ENCODE data around the gene TRAF7.

The TRAF7 gene

GRCh38 chr16:2147981-2148671 lies 7.5 kb upstream of the TRAF7 start, which contains the start of gene RAB26:
Gene RAB26 (plus strand): TSS chr16:2148625. CDS start chr16:2148784, 159 bp downstream.
- peak; percentile 81 for DNase-seq (ENCODE audit: low spot score)

GRCh38 chr16:2148714-2149629 lies 6.6 kb upstream of the TRAF7 start:
- DNase-seq (ENCODE audit: low spot score) = peak; percentile 37

GRCh38 chr16:2149630-2150417 lies 5.8 kb upstream of the TRAF7 start:
- DNase-seq (ENCODE audit: low spot score) = no peak

DNA sequence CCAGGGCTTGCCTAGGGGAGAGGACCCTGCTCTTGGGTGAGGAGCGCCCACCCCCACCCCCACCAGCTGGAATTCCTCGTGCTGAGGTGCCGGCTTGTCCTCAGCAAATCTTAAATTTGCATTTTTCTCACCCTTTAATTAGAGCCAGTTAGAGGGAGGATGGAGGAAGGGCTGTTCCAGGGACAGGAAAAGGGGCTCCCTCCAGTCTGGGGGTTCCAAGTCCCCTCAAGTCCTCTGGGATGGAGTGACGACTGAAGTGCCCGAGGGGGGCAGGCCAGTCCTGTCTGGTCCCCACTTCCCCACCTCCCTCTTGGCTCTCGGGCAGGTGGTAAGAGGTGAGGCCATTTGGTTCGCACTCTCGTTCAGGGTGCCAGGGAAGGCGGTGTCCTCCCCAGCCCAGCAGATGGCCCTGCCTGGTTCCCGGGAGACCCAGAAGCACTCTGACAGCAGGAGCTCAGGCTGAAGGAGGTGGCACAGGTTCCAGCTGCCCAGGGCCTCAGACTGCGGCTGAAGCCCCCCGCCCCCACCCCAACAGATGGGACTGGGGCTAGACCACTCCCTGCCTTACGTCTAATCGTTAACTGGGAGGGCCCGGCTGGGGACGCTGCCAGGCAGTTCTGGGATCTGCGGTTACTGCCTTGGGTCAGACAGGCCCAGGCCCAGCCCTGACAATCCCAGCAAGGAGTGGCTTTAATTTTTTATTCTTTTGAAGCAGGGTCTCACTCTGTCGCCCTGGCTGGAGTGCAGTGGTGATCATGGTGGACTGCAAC lies 5.0 kb upstream of the TRAF7 start:
- DNase-seq (ENCODE audit: low spot score) = no peak

GRCh38 chr16:2151188-2152091 lies 4.1 kb upstream of the TRAF7 start:
- DNase-seq (ENCODE audit: low spot score) = no peak

DNA sequence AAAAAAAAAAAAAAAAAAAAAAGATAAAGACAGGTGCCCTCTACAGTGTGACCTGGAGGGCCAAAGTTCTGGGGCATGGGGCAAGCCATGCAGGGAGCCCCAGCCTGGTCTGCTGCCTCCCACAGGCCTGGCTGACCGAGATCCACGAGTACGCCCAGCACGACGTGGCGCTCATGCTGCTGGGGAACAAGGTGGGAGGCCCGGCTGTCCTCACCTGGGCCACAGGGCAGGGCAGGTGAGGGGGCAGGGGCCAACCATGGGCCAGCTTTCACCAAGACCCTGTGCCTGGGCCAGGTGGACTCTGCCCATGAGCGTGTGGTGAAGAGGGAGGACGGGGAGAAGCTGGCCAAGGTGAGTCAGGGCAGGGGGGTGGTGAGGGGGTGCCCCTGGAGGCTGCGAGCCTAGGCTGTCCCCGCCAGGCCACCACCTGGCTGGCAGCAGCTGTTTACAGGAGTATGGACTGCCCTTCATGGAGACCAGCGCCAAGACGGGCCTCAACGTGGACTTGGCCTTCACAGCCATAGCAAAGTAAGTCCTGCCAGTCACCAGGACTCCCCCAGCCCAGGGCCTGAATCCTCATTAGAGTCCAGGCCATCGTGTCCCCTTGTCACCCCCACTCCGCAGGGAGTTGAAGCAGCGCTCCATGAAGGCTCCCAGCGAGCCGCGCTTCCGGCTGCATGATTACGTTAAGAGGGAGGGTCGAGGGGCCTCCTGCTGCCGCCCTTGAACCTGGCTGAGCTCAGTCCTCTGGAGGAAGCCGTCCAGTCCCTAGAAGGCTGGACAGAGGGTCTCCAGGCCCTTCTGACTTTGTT lies 2.7 kb upstream of the TRAF7 start:
- DNase-seq (ENCODE audit: low spot score) = no peak

DNA sequence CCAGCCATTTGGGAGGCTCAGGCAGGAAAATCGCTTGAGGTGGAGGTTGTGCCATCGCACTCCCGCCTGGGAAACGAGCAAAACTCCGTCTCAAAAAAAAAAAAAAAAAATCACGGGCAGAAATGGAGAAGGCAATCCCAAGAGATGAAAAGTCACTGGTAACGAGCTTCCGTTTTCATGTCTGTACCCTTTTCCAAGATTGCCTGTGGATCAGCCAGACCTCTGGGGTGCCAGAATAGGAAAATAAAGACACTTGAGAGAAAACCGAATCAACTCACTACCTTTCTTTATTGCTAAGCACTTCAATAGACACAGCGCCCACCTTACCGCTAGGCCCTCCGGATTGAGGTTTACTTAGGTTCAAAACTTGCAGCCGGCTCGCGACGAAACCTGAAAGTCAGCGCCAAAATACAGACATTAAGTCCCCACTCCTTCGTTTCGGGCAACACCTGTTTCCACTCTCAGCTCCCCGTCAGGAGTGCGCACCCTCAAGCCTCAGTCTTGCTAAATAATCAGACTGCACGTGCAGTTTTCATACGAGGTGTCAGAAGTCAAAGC lies 970 bp upstream of the TRAF7 start:
- no peak for DNase-seq (ENCODE audit: low spot score)

GRCh38 chr16:2155977-2156848 lies 631 bp downstream of the TRAF7 start:
- peak; percentile 63 for DNase-seq (ENCODE audit: low spot score)

DNA sequence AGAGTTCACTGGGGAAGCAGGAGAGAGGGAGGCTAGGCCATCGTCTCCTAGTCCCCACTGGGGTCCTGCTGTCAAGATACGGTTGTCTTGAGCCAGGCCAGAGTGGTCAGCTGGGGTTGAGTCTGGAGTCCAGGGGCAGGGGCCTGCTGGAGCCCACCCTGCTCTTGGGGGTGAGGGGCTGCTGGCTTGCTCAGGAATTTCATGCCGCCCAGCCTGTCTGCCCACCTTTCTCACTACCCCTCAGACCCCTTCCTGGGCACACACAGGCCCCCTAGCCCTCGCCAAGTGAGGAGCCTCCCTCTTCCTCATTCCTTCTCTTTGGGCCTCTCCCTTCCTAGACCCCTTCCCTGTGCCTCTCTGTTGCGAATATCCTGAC lies 1.3 kb downstream of the TRAF7 start:
- no peak for DNase-seq (ENCODE audit: low spot score)

- DNase-seq (ENCODE audit: low spot score) = peak; percentile 42
Observed at GRCh38 chr16:2157480-2158261, 2.1 kb downstream of the TRAF7 start.

- DNase-seq (ENCODE audit: low spot score) = no peak
Observed at GRCh38 chr16:2158262-2158638, 2.7 kb downstream of the TRAF7 start.

DNA sequence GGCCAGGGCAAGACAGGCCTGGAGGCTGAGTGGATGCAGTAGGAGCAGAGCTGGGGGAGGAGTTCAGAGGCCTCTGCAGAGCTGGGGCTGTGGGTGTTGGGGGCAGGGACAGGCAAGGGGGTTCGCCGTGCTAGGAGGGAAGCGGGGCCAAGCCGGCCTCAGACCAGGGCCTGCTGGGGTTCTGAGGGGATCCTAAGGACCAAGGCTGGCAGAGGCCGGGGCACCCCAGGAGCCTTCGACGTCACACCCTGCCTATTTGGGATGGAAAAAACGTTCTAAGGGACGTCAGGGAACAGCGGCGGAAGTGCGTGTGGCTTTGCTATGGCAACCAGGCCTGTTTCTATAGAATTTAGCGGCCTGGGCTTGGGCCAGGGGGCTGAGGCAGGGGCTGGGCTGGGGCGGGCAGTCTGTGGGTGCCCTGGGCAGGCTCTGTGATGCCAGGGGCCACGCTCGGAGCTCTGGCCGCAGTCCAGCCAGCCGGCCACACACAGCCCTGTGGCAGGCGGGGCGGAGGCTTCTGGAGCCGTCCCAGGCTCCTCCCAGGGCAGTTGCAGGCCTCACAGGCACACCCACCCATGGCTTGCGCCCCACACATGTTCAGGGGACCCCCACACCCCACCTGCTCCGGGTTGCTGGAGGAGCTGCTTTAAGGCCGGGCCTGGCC lies 3.7 kb downstream of the TRAF7 start:
- DNase-seq (ENCODE audit: low spot score) = peak; percentile 64

DNA sequence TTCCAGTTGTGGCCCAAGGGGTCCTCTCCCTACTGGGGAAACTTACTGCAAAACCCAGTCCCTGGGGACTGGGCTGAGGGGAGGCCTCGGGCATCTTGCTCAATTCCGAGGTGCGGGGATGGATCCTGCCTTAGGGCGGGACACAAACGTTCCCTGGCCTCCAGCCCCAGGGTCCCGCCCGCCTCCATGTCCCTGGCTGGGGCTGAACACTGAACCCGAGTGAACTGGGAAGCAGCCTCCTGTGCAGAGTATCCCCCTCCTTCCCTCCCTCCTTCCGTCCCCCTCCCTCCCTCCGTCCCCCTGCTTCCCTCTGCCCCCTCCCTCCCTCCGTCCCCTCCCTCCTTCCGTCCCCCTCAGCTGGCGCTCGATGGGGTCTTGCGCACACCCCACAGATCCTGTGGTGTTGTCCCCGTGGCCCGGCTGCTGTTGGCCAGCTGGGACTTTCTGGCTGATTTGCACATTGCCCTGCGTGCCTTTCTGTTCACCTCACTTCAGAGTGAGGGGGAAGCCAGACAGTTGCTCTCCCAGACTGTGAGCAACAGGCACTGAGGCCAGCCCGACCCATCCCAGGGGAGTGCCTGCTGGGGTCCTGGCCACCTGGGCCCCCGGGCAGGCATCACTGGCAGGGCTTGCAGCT lies 5.5 kb downstream of the TRAF7 start:
- peak; percentile 85 for DNase-seq (ENCODE audit: low spot score)

DNA sequence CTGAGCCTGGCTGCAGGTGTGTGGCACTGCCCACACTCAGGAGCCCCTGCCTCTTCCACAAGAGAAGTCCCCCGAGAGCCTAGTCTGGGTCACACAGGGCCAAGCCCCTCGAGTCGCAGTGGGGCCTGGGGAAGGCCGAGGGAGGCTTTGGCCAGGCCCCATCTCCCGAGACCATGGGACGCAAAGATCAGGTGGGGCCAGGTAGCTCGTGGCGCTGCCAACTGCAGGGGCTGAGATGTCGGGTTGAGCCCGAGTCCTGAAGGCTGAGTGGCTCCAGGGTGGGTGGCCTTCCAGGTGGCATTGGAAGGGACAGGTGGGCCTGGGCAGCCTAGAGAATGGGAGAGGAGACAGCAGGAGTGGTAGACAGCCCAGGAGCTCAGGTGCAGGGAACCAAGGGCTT lies 6.3 kb downstream of the TRAF7 start:
- no peak for DNase-seq (ENCODE audit: low spot score)

DNA sequence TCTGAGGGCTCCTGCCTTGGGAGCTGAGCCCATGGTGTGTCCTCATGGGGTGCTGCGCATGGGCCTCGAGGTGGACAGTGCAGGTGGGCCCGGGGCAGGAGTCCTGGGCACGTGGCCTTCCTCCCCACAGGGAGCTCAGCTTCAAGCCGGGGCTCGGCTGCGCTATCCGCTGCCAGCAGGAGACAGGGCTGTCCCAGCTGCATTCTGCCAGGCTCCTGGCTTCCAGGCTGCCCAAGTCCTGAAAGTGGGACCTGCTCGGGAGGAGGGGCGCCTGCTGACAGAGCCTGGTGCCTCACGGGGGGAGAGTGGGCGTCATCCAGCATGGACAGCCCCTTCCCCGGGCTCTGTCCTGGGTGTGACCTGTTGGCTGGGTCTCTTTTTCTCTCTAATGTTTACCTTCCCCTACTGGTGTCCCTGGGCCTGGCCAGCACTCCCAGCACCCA lies 7.1 kb downstream of the TRAF7 start:
- no peak for DNase-seq (ENCODE audit: low spot score)

- no peak for DNase-seq (ENCODE audit: low spot score)
Observed at GRCh38 chr16:2163211-2163881, 7.8 kb downstream of the TRAF7 start.
